ENCODE measurements around the gene NXPH3. TPM values are rescaled to one million over a fixed set of nuclear protein-coding genes. Genes with fewer than 3 reads are reported as not detected.
A peak's percentile ranks its signal among the peaks of the same experiment; 100 is the strongest.

NXPH3 gene
- total RNA-seq, 5 donors from 2014 or later (not counting 1 experiment from before 2014, with no cell fraction given): not detected

DNA sequence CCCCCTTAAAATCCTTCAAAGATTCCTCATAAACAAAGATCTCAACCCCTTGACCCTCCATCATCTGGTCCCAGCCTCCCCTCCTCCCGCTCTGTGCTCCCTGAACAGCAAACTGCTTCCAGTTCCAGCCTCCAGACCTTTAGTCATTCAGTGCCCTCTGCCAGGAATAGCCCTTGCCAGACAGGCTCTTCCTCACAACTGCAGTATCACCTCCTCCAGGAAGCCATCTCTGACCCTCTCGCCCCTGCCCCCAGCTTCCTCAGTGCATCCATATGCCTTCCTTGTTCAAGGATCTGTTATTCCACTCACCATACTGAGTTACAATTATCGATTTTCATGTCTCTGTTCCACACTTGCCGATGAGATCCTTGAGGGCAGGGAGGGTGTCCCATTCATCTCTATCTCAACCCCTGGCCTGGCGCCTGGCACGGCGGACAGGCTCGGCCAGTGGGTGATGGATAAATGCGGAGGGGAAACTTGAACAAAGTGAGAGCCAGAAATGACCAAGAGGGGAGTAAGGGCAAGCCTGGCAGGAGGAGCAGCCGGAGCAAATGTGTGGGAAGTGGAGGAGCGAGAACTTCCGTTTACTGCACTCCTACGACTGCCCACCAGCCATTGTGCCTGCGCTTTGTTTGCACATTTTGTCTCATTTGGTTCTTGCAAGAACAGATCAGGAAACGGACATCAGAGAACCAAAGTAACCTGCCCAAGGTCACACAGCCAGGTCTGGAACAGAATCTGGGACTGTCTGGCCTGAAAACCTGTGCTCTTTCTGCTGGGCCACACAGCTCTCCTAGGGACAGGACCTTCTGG is 2.0 kb upstream of the NXPH3 start:
- H3K27ac ChIP-seq (ENCODE audit: low read length): no peak overlapping the region
- peaks cover 4 to 34% of the 10 kb centered on the region in 2 experiments for H3K4me1 ChIP-seq (ENCODE audit: control insufficient read depth in 1 of 2, extremely low read depth in 1 of 2, insufficient read depth in 2 of 2, low read length in 2 of 2)
- Mint-ChIP-seq H3K9me3 (no peaks in the 10 kb centered on the region), H3K4me3 (no peak overlapping the region), H3K36me3 (no peaks in the 10 kb centered on the region), H3K4me1 (peaks cover 12 to 19% (median 14%) of the 10 kb centered on the region in 3 donors), H3K27ac (peak overlapping the region in 1 of 2 donors; percentile 39), H3K27me3 (peaks cover 31 to 59% of the 10 kb centered on the region in 2 donors)
- no peaks in the 10 kb centered on the region for H3K36me3 ChIP-seq (ENCODE audit: control insufficient read depth in 2 of 2, extremely low read depth in 1 of 2, insufficient read depth in 1 of 2, low read length in 1 of 2)
- peaks cover 3 to 72% of the 10 kb centered on the region in 2 experiments for H3K27me3 ChIP-seq (replicated peaks in 1 of 2; ENCODE audit: control insufficient read depth in 2 of 2, extremely low read depth in 1 of 2, insufficient read depth in 2 of 2, low read length in 1 of 2)
- ATAC-seq (replicated peaks in 1 of 4): no peak
- DNase-seq: no peak
- no peaks in the 10 kb centered on the region for H3K9me3 ChIP-seq
- CTCF ChIA-PET: interaction anchor here in 1 of 2 donors (0.6 kb wide), 1 partner anchor 44 kb away, joined by 4 read pairs; no protein-coding TSS in a partner anchor
- 78% methylated on average over 7 of the region's 15 CpGs for WGBS (ENCODE audit: insufficient coverage)
- H3K4me3 ChIP-seq (ENCODE audit: control insufficient read depth in 1 of 2, extremely low read depth in 1 of 2, low read length in 1 of 2): no peak overlapping the region
- POLR2A ChIA-PET: no interaction called here

DNA sequence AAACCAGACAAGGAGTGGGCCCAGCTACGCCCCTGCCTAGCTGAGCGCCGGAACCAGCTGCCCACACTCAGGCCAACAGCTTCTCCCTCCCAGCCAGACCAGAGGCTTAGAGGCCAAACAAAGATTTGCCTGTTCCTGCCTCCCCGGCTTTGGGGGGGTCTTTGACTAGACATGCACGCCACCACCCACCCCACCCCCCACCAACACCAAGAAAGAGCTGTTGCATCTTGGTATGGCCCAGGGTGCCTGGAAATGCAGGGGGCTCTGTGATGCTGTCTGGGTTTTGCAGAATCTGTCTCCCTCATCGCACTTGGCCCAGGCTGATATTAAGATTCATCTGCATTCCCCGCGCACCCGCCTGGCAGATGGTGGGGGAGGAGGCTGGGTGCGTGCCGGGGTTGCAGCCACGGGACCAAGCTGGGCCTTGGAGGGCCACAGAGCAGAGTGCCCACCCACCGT is 1.3 kb upstream of the NXPH3 start:
- ChIA-PET CTCF (interaction anchor here in 1 of 2 donors (0.6 kb wide), 2 partner anchors 44 to 140 kb away, joined by 3 to 4 read pairs; no protein-coding TSS in a partner anchor), POLR2A (interaction anchor here in 1 of 2 donors (0.6 kb wide), 1 partner anchor 29 kb away, joined by 4 read pairs; no protein-coding TSS in a partner anchor)
- peaks cover 31 to 65% of the 10 kb centered on the region in 2 donors for H3K27me3 Mint-ChIP-seq
- Histone ChIP-seq H3K27me3 (replicated peaks in 1 of 2; ENCODE audit: control insufficient read depth in 2 of 2, extremely low read depth in 1 of 2, insufficient read depth in 2 of 2, low read length in 1 of 2) (peaks cover 3 to 79% of the 10 kb centered on the region in 2 experiments), H3K4me1 (ENCODE audit: control insufficient read depth in 1 of 2, extremely low read depth in 1 of 2, insufficient read depth in 2 of 2, low read length in 2 of 2) (peaks cover 4 to 34% of the 10 kb centered on the region in 2 experiments), H3K9me3 (no peaks in the 10 kb centered on the region), H3K27ac (ENCODE audit: low read length) (no peak overlapping the region), H3K36me3 (ENCODE audit: control insufficient read depth in 2 of 2, extremely low read depth in 1 of 2, insufficient read depth in 1 of 2, low read length in 1 of 2) (no peaks in the 10 kb centered on the region), H3K4me3 (ENCODE audit: control insufficient read depth in 1 of 2, extremely low read depth in 1 of 2, low read length in 1 of 2) (no peak overlapping the region)
- ATAC-seq (replicated peaks in 1 of 4): no peak
- no peak overlapping the region for H3K4me3 Mint-ChIP-seq
- no peak for DNase-seq
- no peak overlapping the region for H3K27ac Mint-ChIP-seq
- WGBS (ENCODE audit: insufficient coverage): 97% methylated on average over 6 of the region's 13 CpGs
- no peaks in the 10 kb centered on the region for H3K36me3 Mint-ChIP-seq
- peaks cover 12 to 19% (median 14%) of the 10 kb centered on the region in 3 donors for H3K4me1 Mint-ChIP-seq
- H3K9me3 Mint-ChIP-seq: no peaks in the 10 kb centered on the region

DNA sequence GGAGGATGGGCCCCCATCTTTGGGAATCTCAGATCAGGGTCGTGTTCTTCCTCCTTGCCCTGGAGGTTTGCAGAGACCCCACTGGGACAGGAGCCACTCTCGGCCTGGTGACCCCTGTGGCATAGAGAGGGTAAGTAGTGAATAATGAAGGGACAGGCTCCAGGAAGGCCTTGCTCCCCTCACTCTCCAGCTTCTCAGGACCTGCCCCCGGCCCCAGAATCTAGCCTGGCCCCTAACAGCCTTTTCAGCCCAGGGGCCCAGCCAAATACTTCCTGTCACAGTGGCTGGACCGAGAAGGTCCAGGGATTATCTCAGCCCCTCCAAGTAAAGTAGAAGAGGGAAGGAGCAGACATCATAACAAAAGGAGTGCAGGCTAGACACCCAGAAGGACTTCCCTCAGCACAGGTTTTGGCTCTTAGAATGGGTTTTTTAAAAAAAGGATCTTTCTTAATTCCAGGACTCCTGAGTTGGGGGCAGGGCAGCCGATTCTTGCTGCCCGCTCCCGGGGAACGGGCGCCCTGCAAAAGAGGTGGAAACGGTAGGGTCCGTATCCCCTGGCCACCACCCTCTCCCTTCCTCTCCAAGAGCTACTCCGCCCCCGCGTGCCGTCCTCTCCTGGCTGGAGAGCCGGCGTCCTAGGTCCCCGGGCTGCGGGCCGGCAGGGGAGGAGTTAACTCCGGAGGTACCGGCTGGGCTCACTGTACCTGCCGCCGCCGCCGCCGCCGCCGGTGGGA is 559 bp upstream of the NXPH3 start:
- Mint-ChIP-seq H3K4me3 (peak overlapping the region in 2 of 3 donors; percentile 21 to 73), H3K27me3 (peaks cover 31 to 65% of the 10 kb centered on the region in 2 donors), H3K27ac (no peak overlapping the region), H3K9me3 (no peaks in the 10 kb centered on the region), H3K4me1 (peaks cover 9 to 16% (median 14%) of the 10 kb centered on the region in 3 donors), H3K36me3 (no peaks in the 10 kb centered on the region)
- DNase-seq (no peak), ATAC-seq (replicated peaks in 1 of 4) (no peak)
- POLR2A ChIA-PET: interaction anchor here in 1 of 2 donors (0.6 kb wide), 1 partner anchor 28 kb away, joined by 4 read pairs; no protein-coding TSS in a partner anchor
- Histone ChIP-seq H3K27ac (ENCODE audit: low read length) (no peak overlapping the region), H3K4me1 (ENCODE audit: control insufficient read depth in 1 of 2, extremely low read depth in 1 of 2, insufficient read depth in 2 of 2, low read length in 2 of 2) (peaks cover 4 to 30% of the 10 kb centered on the region in 2 experiments), H3K4me3 (ENCODE audit: control insufficient read depth in 1 of 2, extremely low read depth in 1 of 2, low read length in 1 of 2) (no peak overlapping the region), H3K36me3 (ENCODE audit: control insufficient read depth in 2 of 2, extremely low read depth in 1 of 2, insufficient read depth in 1 of 2, low read length in 1 of 2) (no peaks in the 10 kb centered on the region), H3K9me3 (no peaks in the 10 kb centered on the region), H3K27me3 (replicated peaks in 1 of 2; ENCODE audit: control insufficient read depth in 2 of 2, extremely low read depth in 1 of 2, insufficient read depth in 2 of 2, low read length in 1 of 2) (peaks cover 3 to 81% of the 10 kb centered on the region in 2 experiments)
- CTCF ChIA-PET: interaction anchor here in 1 of 2 donors (0.6 kb wide), 1 partner anchor 140 kb away, joined by 3 read pairs; no protein-coding TSS in a partner anchor
- 13% methylated on average over 21 of the region's 29 CpGs for WGBS (ENCODE audit: insufficient coverage)

DNA sequence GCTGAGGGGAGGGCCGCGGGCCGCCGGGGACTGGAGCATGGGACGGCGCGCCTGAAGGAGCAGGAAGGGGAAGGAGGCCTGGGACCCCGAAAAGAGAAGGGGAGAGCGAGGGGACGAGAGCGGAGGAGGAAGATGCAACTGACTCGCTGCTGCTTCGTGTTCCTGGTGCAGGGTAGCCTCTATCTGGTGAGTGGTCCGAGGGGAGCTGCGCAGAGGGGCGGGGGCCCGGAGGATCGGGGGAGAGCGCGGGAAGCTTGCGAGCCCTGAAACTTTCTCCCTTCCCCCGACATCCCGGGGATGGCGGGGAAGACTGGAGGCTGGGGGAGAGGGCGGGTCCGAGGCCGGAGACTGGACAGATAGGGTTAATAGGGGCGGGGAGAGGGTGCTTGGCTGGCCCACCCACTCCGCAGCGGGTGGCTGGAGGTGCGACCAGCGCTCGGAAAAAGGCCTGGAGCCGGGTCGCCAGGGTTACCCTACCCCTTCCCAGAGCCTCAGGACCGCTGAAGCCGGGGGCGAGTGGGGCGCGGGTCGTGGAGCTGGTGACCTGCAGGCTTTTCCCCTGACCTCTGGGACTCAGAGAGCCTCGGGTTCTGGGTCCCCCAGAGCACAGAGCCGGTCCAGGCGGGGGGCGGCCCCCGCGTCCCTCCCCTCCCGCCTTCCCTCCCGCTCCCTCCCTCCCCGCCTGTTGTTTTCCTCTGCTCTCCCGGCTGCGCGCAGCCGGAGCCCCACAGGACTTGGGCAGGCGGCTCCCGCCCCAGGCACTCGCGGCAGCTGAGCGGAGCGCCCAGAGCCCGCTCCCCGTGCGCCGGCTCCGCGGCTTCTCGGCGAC is 631 bp downstream of the NXPH3 start:
- Histone ChIP-seq H3K27ac (ENCODE audit: low read length) (no peak overlapping the region), H3K4me1 (ENCODE audit: control insufficient read depth in 1 of 2, extremely low read depth in 1 of 2, insufficient read depth in 2 of 2, low read length in 2 of 2) (peaks cover 4 to 20% of the 10 kb centered on the region in 2 experiments), H3K27me3 (replicated peaks in 1 of 2; ENCODE audit: control insufficient read depth in 2 of 2, extremely low read depth in 1 of 2, insufficient read depth in 2 of 2, low read length in 1 of 2) (peaks cover 3 to 69% of the 10 kb centered on the region in 2 experiments), H3K36me3 (ENCODE audit: control insufficient read depth in 2 of 2, extremely low read depth in 1 of 2, insufficient read depth in 1 of 2, low read length in 1 of 2) (no peaks in the 10 kb centered on the region), H3K9me3 (no peaks in the 10 kb centered on the region), H3K4me3 (ENCODE audit: control insufficient read depth in 1 of 2, extremely low read depth in 1 of 2, low read length in 1 of 2) (peak overlapping the region; percentile 30 to 66)
- DNase-seq (peak in 1 of 35 experiments; percentile 16), ATAC-seq (replicated peaks in 1 of 4) (peak in 3 of 4 experiments; percentile 12 to 21 (median 20))
- H3K4me3 Mint-ChIP-seq: peak overlapping the region; percentile 57 to 73 (median 62)
- CTCF ChIA-PET: no interaction called here
- peaks cover 31 to 61% of the 10 kb centered on the region in 2 donors for H3K27me3 Mint-ChIP-seq
- H3K36me3 Mint-ChIP-seq: no peaks in the 10 kb centered on the region
- H3K27ac Mint-ChIP-seq: no peak overlapping the region
- POLR2A ChIA-PET: interaction anchor here (0.5 to 0.7 kb wide), 2 partner anchors 118 to 634 kb away, joined by 4 to 7 read pairs; no protein-coding TSS in a partner anchor
- WGBS (ENCODE audit: insufficient coverage): 2% methylated on average over 49 of the region's 68 CpGs
- no peaks in the 10 kb centered on the region for H3K9me3 Mint-ChIP-seq
- H3K4me1 Mint-ChIP-seq: peaks cover 7 to 13% (median 8%) of the 10 kb centered on the region in 3 donors

DNA sequence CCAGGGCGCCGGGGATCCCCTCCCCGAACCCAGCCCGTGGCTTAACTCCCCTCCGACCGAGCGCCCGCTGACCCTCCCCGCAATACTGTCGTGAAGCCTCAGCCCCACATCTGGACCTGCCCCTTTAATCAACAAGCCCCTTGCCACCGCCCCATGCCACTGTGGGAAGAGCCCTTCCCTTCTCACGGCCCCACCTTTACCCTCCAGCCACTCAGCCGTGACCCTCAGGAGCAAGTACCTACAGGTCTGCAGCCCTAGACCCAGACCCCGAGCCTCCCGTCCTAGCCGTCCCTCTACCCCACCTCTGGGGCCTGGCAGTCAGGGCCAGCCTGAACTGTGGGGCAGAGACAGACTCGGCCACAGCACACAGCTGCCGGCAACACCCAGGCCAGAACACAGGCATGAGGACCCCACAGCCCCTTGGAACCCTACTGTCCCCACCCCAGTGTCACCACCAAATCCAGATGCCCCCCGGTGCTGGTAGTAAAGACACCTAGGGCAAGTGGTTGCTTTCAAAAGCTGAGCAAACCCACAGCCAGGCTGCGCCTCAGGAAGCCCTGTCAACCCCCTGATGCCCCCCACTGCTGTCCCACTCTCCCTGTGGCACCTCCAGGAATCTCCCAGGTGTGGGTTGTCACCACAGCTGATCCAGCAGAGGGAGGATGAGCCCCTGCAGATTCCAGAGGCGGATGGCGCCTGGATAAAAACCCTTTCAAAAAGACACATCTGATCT is 1.4 kb downstream of the NXPH3 start:
- Histone ChIP-seq H3K9me3 (no peaks in the 10 kb centered on the region), H3K27me3 (replicated peaks in 1 of 2; ENCODE audit: control insufficient read depth in 2 of 2, extremely low read depth in 1 of 2, insufficient read depth in 2 of 2, low read length in 1 of 2) (peaks cover 3 to 71% of the 10 kb centered on the region in 2 experiments), H3K36me3 (ENCODE audit: control insufficient read depth in 2 of 2, extremely low read depth in 1 of 2, insufficient read depth in 1 of 2, low read length in 1 of 2) (no peaks in the 10 kb centered on the region), H3K4me1 (ENCODE audit: control insufficient read depth in 1 of 2, extremely low read depth in 1 of 2, insufficient read depth in 2 of 2, low read length in 2 of 2) (peaks cover 4 to 20% of the 10 kb centered on the region in 2 experiments), H3K4me3 (ENCODE audit: control insufficient read depth in 1 of 2, extremely low read depth in 1 of 2, low read length in 1 of 2) (no peak overlapping the region), H3K27ac (ENCODE audit: low read length) (no peak overlapping the region)
- POLR2A ChIA-PET: no interaction called here
- H3K4me3 Mint-ChIP-seq: peak overlapping the region; percentile 39 to 73 (median 43)
- CTCF ChIA-PET: no interaction called here
- H3K27ac Mint-ChIP-seq: no peak overlapping the region
- no peaks in the 10 kb centered on the region for H3K9me3 Mint-ChIP-seq
- ATAC-seq (replicated peaks in 1 of 4) (no peak), DNase-seq (no peak)
- peaks cover 6 to 13% (median 7%) of the 10 kb centered on the region in 3 donors for H3K4me1 Mint-ChIP-seq
- WGBS (ENCODE audit: insufficient coverage): 37% methylated on average over 20 of the region's 22 CpGs
- H3K27me3 Mint-ChIP-seq: peaks cover 31 to 53% of the 10 kb centered on the region in 2 donors
- H3K36me3 Mint-ChIP-seq: no peaks in the 10 kb centered on the region
